Left lung (tissue), 10 donors: Measurements from ENCODE around the gene DCAF8. TPM values are rescaled to one million over a fixed set of nuclear protein-coding genes. Genes with fewer than 3 reads are reported as not detected.

Source experiments
- ATAC-seq: fragments of 200-7000 bp; cut with Tn5 transposase; one replicate; pipeline ENCODE4 v1.9.1; 2020; ENCODE audit warnings: moderate library complexity
- DNase-seq, 4 donors: peaks; one replicate each; pipeline ENCODE4 v3.0.0-alpha.2; 2013 to 2020
- H3K27ac ChIP-seq, 2 donors: fragments of 200-600 bp; sonication (generic) in 1 of 2; one replicate each; pipeline versions ENCODE4 v1.5.0 to v1.8.0; 2020 to 2021
- H3K27me3 ChIP-seq, 2 donors: fragments of 200-600 bp; sonication (generic) in 1 of 2; one replicate each; pipeline versions ENCODE4 v1.5.0 to v1.8.0; 2020 to 2021
- H3K36me3 ChIP-seq, 2 donors: fragments of 200-600 bp; sonication (generic) in 1 of 2; one replicate each; pipeline versions ENCODE4 v1.5.0 to v1.8.0; 2020 to 2021
- H3K4me1 ChIP-seq, 2 donors: fragments of 200-600 bp; one replicate each; pipeline ENCODE4 v1.8.0; 2021
- H3K4me3 ChIP-seq, 2 donors: fragments of 200-600 bp; sonication (generic) in 1 of 2; one replicate each; pipeline versions ENCODE4 v1.5.0 to v1.8.0; 2020 to 2021; ENCODE audit warnings: mild to moderate bottlenecking in 1 of 2
- H3K9me3 ChIP-seq, 2 donors: fragments of 200-600 bp; sonication (generic) in 1 of 2; one replicate each; pipeline versions ENCODE4 v1.5.0 to v1.8.0; 2020 to 2021
- CTCF ChIP-seq, 2 donors: fragments of 200-600 bp; sonication (generic) in 1 of 2; IDR thresholded peaks; one replicate each; pipeline versions ENCODE4 v1.5.0 to v1.8.0; 2021; ENCODE audit warnings: antibody characterized with exemption in 2 of 2
- intact Hi-C, 2 donors: fragments of 100-400 bp; cut with DNase I; formaldehyde crosslinking; loops; one replicate each; pipeline versions ENCODE4 v1.11.2 to v1.14.2; 2022
- polyA plus RNA-seq, 6 donors: library from polyadenylated mRNA; unstranded; fragments of 120-200 nt; gene quantifications; one replicate each; pipeline ENCODE4 v1.2.1, GENCODE V29; 2013; ENCODE audit not compliant: insufficient read length in 6 of 6
- total RNA-seq, 2 donors: library from RNA; stranded (reverse); fragmentation: NEBNext Ultra II Directional; extraction: Animal tissue kit (Norgen Biotek cat#: 25700); gene quantifications; one replicate each; pipeline ENCODE4 v1.2.1, GENCODE V29; 2021
- donor health status: DM: no; HTN: yes; CAD: no.
- donor health status: DM: no; HTN: no; CAD: no.

DCAF8 gene
- total and polyA plus RNA-seq, 8 donors: 93.9 to 235 (median 200) TPM

DNA sequence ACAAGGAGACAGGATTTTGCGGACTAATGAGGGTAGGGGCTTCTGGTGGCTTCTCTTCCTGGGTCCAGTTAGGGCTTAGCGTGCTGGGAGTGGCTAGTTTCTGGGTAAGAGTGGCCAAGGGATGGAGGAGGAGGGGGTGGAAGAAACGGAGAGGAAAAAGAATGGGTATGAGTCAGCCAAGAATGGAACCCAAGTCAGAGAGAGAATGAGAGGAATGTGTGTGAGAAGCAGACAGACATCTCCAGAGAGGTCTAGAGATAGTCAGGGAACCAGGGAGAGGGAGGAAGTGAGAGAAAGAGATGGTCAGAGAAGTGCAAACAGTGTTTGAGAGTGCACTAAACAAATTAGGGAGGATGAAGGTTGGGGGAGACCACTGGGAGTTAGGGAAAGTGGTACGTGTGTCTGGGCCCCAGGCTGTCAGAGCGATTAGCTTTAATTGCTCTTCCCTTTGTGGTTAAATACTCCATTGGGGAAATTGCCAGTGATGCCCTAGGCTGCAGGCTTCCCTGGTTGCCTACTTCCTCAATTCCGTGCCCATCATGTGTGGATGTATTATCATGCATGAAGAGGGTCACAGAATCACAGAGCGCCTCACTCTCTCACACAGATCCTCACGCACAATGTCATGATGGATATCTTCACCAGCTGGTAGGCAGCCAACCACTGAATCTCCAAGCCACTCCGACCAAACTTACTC lies 55.8 kb downstream of the DCAF8 start:
- peak overlapping the region; percentile 88 for H3K27ac ChIP-seq
- intact Hi-C loops: no loop called here
- no peak for TF ChIP-seq CTCF (IDR thresholded peaks at IDR 0.05)
- DNase-seq (no peak), ATAC-seq (peak; percentile 19)
- peaks cover 28 to 60% of the 10 kb centered on the region in 2 donors for H3K4me1 ChIP-seq
- H3K36me3 ChIP-seq: peaks cover 0 to 33% of the 10 kb centered on the region in 2 donors
- H3K9me3 ChIP-seq: no peaks in the 10 kb centered on the region
- H3K4me3 ChIP-seq: peak overlapping the region; percentile 77 to 93
- no peaks in the 10 kb centered on the region for H3K27me3 ChIP-seq

DNA sequence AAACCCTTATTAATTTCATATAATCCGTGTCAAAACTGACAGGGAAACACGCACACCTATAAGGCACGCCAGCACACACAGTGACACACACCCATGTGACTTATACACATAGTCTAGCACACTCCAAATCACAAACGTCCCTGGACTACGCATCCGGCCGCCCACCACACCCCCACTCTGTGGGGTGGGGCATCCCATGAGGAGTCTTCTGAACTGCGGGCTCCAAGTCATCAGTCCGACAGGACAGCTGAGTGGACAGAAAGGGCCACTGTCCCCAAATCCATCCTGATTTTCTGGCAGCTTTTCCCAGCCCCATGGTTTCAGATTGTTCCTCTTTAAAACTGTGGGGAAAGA lies 56.3 kb downstream of the DCAF8 start:
- intact Hi-C loops: no loop called here
- no peaks in the 10 kb centered on the region for H3K9me3 ChIP-seq
- DNase-seq (peak in 2 of 4 donors; percentile 54 to 68), ATAC-seq (peak; percentile 72)
- no peaks in the 10 kb centered on the region for H3K27me3 ChIP-seq
- peaks cover 28 to 60% of the 10 kb centered on the region in 2 donors for H3K4me1 ChIP-seq
- H3K27ac ChIP-seq: peak overlapping the region; percentile 88
- H3K4me3 ChIP-seq: peak overlapping the region; percentile 77 to 93
- peaks cover 0 to 27% of the 10 kb centered on the region in 2 donors for H3K36me3 ChIP-seq
- no peak for TF ChIP-seq CTCF (IDR thresholded peaks at IDR 0.05)

DNA sequence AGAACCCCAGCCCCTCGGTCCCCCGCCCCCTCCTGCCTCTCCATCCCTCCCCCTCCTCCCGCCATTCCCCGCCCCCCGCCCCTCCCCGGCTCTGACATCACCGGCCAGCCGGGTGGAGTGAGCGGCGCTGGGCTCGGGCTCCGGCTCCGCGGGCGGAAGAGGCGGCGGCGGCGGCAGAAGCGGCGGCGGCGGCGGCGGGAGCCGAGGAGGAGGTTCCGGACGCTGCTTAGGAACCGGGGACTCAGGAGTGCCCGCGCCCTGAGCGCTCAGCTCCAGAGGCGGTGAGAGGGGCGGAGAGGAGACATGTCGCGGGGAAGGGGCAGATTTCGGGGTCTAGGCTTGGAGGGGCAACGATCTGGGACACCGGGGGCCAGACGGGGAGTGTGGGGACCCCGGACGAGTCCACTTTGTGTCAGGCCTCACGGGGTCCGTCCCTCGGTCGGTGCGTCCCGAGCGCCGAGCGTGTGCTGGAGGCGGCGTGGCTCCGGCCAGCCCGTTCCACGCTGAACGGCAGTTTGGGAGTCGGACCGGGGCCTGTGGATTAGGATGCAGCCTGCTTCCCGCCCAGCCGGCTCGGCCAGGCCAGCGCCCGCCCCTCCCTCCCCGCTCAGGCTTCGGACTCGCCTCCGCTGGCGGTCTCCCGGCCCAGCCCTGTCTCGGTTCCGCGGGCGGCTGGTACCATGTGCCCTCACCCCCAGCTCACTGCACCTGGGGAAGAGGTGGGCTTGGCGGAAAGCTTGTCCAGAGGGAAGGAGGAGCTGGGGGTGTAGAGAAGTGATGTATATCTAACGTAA lies 56.9 kb downstream of the DCAF8 start, which contains the start of gene PEA15:
PEA15 (plus strand) TSS at position 143 of the 794 bp plus-strand sequence. CDS start 6,161 bp downstream, outside the sequence.
- Histone ChIP-seq H3K4me3 (peak within 1 kb of the TSS; percentile 77 to 93), H3K27ac (peak within 1 kb of the TSS; percentile 88), H3K9me3 (no peaks in the 10 kb centered on the region), H3K27me3 (no peaks in the 10 kb centered on the region), H3K36me3 (peaks cover 0 to 23% of the 10 kb centered on the region in 2 donors), H3K4me1 (peaks cover 28 to 58% of the 10 kb centered on the region in 2 donors)
- ATAC-seq: peak; percentile 91
- peak; percentile 46 to 94 (median 78) for DNase-seq
- intact Hi-C loops: no loop called here
- TF ChIP-seq CTCF (IDR thresholded peaks at IDR 0.05): no peak

DNA sequence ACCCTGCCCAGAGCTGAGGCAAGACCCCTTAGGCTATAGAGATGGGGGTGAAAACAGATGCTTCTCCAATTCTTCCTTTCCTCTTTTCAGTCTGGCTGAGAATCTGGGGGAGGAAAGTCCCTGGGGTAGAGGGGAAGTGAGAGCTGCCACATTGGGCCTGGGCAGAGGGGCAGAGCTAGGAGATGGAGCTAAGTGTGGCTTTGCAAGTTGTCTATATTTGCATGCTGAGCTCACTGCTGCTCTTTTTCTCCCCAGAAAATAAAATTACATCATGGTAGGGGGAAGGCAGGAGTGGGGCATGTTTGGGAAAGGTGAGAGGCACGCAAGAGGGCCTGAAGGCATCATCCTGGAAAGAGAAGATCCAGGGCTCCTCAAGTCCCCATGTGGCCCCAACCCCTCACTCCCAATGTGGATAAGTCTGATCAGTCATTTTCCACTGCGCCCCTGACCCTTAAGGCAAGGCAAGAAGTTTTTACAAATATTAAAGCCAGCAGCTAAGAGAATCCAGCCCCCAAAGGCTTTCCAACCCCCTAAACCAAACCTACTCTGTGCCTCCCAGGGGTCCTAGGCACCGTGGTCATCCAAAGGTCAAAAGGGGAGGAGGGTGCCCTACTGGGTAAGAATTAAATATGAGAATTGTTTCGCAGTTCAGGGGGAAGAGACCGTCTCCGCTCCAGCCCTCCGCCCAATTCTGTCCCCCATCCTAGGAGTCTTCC lies 57.7 kb downstream of the DCAF8 start:
- Histone ChIP-seq H3K27me3 (no peaks in the 10 kb centered on the region), H3K4me1 (peaks cover 25 to 51% of the 10 kb centered on the region in 2 donors), H3K36me3 (peaks cover 0 to 16% of the 10 kb centered on the region in 2 donors), H3K9me3 (no peaks in the 10 kb centered on the region), H3K4me3 (peak overlapping the region; percentile 77 to 93), H3K27ac (peak overlapping the region; percentile 88)
- DNase-seq (no peak), ATAC-seq (peak; percentile 19)
- TF ChIP-seq CTCF (IDR thresholded peaks at IDR 0.05): no peak
- intact Hi-C loops: no loop called here
